Lower leg skin (tissue), 4 donors: ENCODE results near the gene CHD3. TPM values are rescaled to one million over a fixed set of nuclear protein-coding genes. Genes with fewer than 3 reads are reported as not detected.

Experiments
- DNase-seq, 2 donors: peaks; one replicate each; pipeline ENCODE4 v3.0.0-alpha.2; 2019; ENCODE audit warnings: low spot score in 2 of 2
- H3K4me3 ChIP-seq: fragments of 200-600 bp; sonication (generic); 2 replicates; pipeline ENCODE4 v1.5.1; 2017; ENCODE audit warnings: mild to moderate bottlenecking, low read depth; ENCODE audit not compliant: poor library complexity, severe bottlenecking
- POLR2A ChIP-seq, 2 donors: fragments of 450-650 bp; IDR thresholded peaks; one replicate each; pipeline ENCODE4 v1.6.1; 2016 to 2017; ENCODE audit warnings: antibody characterized with exemption in 2 of 2, mild to moderate bottlenecking in 1 of 2, moderate library complexity in 1 of 2
- WGBS, 2 donors: methylation state at CpG; one replicate each; pipeline ENCODE4 v1.1.5; 2018; 5-methylcytosine and 5-hydroxymethylcytosine counted together
- intact Hi-C: fragments of 100-400 bp; cut with DNase I; formaldehyde crosslinking; loops from one replicate; pipeline ENCODE4 v1.15.0; 2023; ENCODE audit warnings: low total_unique reads
- total RNA-seq, 4 donors: library from RNA; depleted of rRNA; stranded (reverse); fragments of >200 nt; gene quantifications; one replicate each; pipeline ENCODE4 v1.1.0, GENCODE V29; 2016
- TF ChIP-seq, protein P1 (sequence below), 3 donors: fragments of 450-650 bp; IDR thresholded peaks; one replicate each; pipeline ENCODE4 v1.5.1; 2016; ENCODE audit warnings: antibody characterized with exemption in 3 of 3, mild to moderate bottlenecking in 3 of 3, moderate library complexity in 2 of 3

Gene CHD3
- total RNA-seq = 10 to 100 TPM; 36.8 to 71.1 (median 54.8) TPM

DNA sequence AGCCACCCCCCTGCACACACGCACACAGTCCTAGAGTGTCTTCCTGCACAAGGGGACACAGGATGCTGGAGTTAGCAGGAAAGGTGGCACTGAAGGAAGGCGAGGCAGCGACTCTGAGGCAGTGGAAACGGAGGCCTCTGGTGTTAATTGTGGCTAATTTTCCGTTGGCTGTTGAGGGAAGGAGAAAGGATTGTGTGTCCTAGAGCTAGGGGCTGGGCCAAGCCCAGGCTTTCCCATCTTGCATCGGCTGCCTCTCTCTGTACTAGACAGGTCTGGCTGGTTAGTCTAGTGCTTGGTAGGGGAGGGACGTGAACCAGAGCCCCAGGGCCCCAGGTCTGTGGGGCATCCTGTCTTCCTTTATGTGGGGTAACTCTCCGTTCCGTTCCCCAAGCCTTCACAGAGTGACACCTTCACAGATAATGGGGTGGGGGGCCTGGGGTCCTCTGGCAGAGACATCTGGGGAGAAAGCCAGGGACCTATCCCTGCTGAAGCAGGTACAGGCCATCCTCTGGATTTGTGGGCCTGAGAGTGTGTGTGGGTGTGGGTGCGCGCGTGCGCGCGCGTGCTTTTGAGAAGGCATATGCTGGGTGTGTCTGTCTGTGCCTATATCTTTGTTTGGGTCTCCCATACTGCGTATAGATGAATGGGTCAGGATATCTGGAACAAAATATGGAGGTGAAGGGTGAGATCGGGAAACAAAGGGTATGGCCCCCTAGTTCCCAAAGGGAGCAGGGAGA lies at the start of gene CHD3:
TSS of gene CHD3 (plus strand) at position 606 of the 737 bp plus-strand sequence. CDS start 212 bp downstream, outside the sequence.
- 8 to 18% methylated on average over 18 of the region's 18 CpGs for WGBS, 2 donors
- TF ChIP-seq POLR2A (IDR thresholded peaks at IDR 0.05) = no peak
- TF ChIP-seq, protein P1, sequence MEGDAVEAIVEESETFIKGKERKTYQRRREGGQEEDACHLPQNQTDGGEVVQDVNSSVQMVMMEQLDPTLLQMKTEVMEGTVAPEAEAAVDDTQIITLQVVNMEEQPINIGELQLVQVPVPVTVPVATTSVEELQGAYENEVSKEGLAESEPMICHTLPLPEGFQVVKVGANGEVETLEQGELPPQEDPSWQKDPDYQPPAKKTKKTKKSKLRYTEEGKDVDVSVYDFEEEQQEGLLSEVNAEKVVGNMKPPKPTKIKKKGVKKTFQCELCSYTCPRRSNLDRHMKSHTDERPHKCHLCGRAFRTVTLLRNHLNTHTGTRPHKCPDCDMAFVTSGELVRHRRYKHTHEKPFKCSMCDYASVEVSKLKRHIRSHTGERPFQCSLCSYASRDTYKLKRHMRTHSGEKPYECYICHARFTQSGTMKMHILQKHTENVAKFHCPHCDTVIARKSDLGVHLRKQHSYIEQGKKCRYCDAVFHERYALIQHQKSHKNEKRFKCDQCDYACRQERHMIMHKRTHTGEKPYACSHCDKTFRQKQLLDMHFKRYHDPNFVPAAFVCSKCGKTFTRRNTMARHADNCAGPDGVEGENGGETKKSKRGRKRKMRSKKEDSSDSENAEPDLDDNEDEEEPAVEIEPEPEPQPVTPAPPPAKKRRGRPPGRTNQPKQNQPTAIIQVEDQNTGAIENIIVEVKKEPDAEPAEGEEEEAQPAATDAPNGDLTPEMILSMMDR (IDR thresholded peaks at IDR 0.05) = no peak
- intact Hi-C loops = no loop called here
- DNase-seq = peak; percentile 73 to 87
- peak within 1 kb of the TSS; percentile 30 for H3K4me3 ChIP-seq

DNA sequence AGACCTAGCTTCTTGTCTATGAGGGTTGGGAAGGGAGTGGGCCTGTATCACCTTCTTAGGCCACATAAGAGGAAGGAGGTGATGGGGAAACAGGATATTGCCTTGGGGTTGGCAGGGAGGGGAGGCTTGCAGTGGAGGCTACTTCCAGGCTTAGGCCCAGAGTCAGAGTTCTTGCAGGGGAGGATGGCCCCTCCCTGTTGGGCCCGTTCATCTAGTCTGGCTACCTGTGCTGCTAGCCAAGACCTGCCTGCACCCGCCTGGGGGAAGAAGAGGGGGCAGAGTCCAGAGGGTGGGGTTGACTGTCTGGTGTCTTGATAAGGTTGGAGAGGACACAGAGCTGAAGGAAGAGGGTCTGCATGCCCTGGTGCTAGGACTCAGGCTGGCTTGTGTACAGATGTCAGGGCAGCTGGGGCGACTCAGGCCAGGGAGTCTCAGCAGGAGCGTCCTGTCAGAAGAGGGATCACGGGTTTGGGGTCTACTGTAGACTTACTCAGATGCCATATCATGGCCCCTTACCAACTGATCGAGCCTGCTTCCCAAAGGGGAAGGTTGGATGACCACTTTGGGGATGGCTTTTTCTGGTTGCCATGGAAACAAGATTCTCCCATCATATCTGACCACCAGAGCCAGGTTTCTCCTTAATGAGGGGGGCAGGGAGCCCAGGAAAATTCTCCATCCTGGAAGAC lies 49.3 kb upstream of the CHD3 start:
- 53% methylated on average over 6 of the region's 6 CpGs for WGBS, 2 donors
- intact Hi-C loops = no loop called here
- H3K4me3 ChIP-seq = no peak overlapping the region
- no peak for TF ChIP-seq POLR2A (IDR thresholded peaks at IDR 0.05)
- DNase-seq = peak in 1 of 2 donors; percentile 88

DNA sequence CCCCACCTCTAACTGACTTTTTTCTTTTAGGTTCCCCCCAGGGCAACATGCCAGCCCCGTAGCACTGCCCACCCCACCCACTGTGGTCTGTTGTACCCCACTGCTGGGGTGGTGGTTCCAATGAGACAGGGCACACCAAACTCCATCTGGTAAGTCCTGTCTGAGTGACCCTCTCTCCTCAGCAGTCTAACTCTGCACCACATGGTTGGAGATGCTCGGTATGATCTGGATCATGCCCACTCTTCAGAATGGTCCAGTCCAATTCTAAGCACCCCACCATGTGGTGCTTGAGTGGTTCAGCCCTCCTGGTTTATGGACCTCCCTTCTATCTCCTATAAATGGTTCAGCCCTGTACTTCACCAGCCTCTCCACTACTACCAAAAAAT lies 48.7 kb upstream of the CHD3 start:
- 43 to 60% methylated on average over 2 of the region's 2 CpGs for WGBS, 2 donors
- TF ChIP-seq, protein P1 (IDR thresholded peaks at IDR 0.05) = no peak
- TF ChIP-seq POLR2A (IDR thresholded peaks at IDR 0.05) = no peak
- no peak overlapping the region for H3K4me3 ChIP-seq
- peak in 1 of 2 donors; percentile 76 for DNase-seq
- intact Hi-C loops = no loop called here

DNA sequence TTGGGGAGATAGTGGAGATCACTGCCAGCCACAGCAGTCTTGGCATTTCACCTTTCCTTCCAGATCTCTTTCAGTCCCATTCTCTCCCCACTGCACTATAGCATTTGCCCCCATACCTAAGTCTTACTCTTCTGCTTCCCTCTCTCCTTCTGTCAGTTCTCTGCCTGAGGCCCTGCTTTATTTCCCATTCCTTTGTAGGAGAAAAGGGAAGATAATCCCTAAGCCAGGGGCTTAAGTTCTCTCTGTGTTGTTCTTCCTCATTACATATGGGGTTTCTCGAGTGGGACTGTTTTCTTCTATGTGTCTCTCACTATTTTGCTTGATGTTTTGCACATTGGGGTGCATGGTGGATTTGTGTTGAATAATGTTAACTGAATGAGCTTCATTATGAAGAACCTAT lies 48.1 kb upstream of the CHD3 start:
- no peak for DNase-seq
- intact Hi-C loops = no loop called here
- no peak for TF ChIP-seq POLR2A (IDR thresholded peaks at IDR 0.05)
- TF ChIP-seq, protein P1 (IDR thresholded peaks at IDR 0.05) = no peak
- no peak overlapping the region for H3K4me3 ChIP-seq
- WGBS, 2 donors = 43 to 71% methylated on average over 1 of the region's 1 CpG

DNA sequence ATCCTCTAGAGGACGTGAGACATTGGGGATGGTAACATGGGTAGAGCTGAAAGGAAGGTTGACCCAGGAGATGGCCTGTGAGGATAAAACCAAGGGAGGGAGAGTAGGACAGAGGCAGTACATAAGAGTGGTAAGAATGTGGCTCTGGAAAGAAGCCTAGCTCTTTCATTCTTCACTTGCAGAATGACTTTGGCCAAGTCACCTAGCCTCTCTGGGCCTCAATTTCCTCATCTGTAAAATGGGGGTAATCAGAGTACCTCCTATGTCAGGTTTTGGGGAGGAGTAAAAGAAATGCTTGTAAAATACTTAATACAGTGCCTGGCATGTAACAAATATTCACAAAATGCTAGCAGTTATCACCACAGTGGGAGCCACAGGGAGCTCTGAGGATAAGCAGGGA lies 47.7 kb upstream of the CHD3 start:
- TF ChIP-seq POLR2A (IDR thresholded peaks at IDR 0.05) = no peak
- TF ChIP-seq, protein P1 (IDR thresholded peaks at IDR 0.05) = no peak
- H3K4me3 ChIP-seq = no peak overlapping the region
- DNase-seq = no peak
- WGBS, 2 donors = 67 to 73% methylated on average over 1 of the region's 1 CpG
- intact Hi-C loops = no loop called here

DNA sequence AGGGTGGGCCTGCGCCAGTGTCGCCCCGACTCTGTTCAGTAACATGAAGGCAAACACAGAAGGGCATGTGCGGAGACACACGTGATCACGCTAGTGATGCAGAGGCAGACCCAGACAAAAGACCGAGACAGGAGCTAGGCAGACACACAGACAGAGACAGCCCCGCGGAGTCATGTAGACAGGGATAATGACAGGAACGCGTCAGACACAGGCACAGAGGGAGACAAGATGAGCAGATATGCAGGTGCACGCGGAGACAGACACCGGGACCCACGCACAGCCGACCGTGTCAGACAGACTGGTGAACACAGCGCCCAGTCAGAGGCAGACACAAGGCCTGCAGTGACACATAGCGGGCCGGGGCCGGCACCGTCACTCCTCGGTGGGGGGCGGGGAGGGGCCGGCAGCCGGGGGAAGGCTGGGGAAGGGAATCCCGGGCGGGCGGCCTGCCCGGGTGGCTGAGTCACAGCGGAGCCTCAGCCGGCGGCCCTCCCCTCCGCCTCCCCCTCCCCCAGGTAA lies 47.1 kb upstream of the CHD3 start:
- TF ChIP-seq, protein P1 (IDR thresholded peaks at IDR 0.05) = peak in 1 of 3 donors; percentile 32
- TF ChIP-seq POLR2A (IDR thresholded peaks at IDR 0.05) = no peak
- 1 to 2% methylated on average over 26 to 34 of the region's 34 CpGs for WGBS, 2 donors
- intact Hi-C loops = no loop called here
- H3K4me3 ChIP-seq = peak overlapping the region; percentile 55
- DNase-seq = peak; percentile 79 to 98
